IPS DF 6.9 (cell line): ENCODE data around the gene TEX19.

ENCODE experiments used
- DNase-seq: peaks from one replicate; pipeline ENCODE4 v3.0.0-alpha.2; 2013; ENCODE audit warnings: low read depth, low spot score
- H3K27ac ChIP-seq: one replicate; pipeline ENCODE4 v1.5.1; 2013; ENCODE audit warnings: low read length, control low read depth
- H3K27me3 ChIP-seq: 2 replicates; pipeline ENCODE4 v1.6.1; 2013; ENCODE audit warnings: mild to moderate bottlenecking, low read length; ENCODE audit not compliant: control insufficient read depth, insufficient read depth
- H3K36me3 ChIP-seq: 2 replicates; pipeline ENCODE4 v1.6.1; 2013; ENCODE audit warnings: low read length; ENCODE audit not compliant: control insufficient read depth, insufficient read depth
- H3K4me1 ChIP-seq: 2 replicates; pipeline ENCODE4 v1.6.1; 2013; ENCODE audit warnings: low read length; ENCODE audit not compliant: control insufficient read depth, insufficient read depth
- H3K4me3 ChIP-seq: 2 replicates; pipeline ENCODE4 v1.5.1; 2013; ENCODE audit warnings: mild to moderate bottlenecking, low read length
- H3K9me3 ChIP-seq: 2 replicates; pipeline ENCODE4 v1.6.1; 2013; ENCODE audit warnings: low read length, inconsistent platforms; ENCODE audit not compliant: control insufficient read depth, insufficient read depth
- WGBS: extraction: QIAGEN DNeasy Blood & Tissue Kit; methylation state at CpG from one replicate; pipeline ENCODE4 v1.1.7; 2013; ENCODE audit warnings: mixed read lengths, missing lambda C conversion rate; ENCODE audit not compliant: insufficient read length, insufficient coverage; 5-methylcytosine and 5-hydroxymethylcytosine counted together

The TEX19 gene

GRCh38 chr17:82316651-82317393 is 42.2 kb upstream of the TEX19 start:
- H3K4me1 ChIP-seq, result no peaks in the 10 kb centered on the region
- no peaks in the 10 kb centered on the region for H3K27me3 ChIP-seq
- no peaks in the 10 kb centered on the region for H3K9me3 ChIP-seq
- no peak for DNase-seq
- no peak overlapping the region for H3K27ac ChIP-seq
- WGBS, result no CpG with 5 or more reads among the region's 29 CpGs
- H3K36me3 ChIP-seq, result no peaks in the 10 kb centered on the region
- H3K4me3 ChIP-seq, result no peak overlapping the region

GRCh38 chr17:82317394-82318168 is 41.5 kb upstream of the TEX19 start, which contains the start of gene CD7:
Gene CD7 (minus strand): TSS chr17:82317608. CDS start chr17:82317495, 113 bp downstream.
- no peaks in the 10 kb centered on the region for H3K27me3 ChIP-seq
- H3K36me3 ChIP-seq, result no peaks in the 10 kb centered on the region
- H3K27ac ChIP-seq, result no peak within 1 kb of the TSS
- H3K4me3 ChIP-seq, result no peak within 1 kb of the TSS
- no peak for DNase-seq
- no peaks in the 10 kb centered on the region for H3K4me1 ChIP-seq
- WGBS, result no CpG with 5 or more reads among the region's 26 CpGs
- no peaks in the 10 kb centered on the region for H3K9me3 ChIP-seq

GRCh38 chr17:82318169-82318498 is 40.9 kb upstream of the TEX19 start:
- Histone ChIP-seq H3K4me1 (no peaks in the 10 kb centered on the region), H3K27me3 (no peaks in the 10 kb centered on the region), H3K27ac (no peak overlapping the region), H3K36me3 (no peaks in the 10 kb centered on the region), H3K4me3 (no peak overlapping the region), H3K9me3 (no peaks in the 10 kb centered on the region)
- WGBS, result no CpG with 5 or more reads among the region's 20 CpGs
- DNase-seq, result no peak

DNA sequence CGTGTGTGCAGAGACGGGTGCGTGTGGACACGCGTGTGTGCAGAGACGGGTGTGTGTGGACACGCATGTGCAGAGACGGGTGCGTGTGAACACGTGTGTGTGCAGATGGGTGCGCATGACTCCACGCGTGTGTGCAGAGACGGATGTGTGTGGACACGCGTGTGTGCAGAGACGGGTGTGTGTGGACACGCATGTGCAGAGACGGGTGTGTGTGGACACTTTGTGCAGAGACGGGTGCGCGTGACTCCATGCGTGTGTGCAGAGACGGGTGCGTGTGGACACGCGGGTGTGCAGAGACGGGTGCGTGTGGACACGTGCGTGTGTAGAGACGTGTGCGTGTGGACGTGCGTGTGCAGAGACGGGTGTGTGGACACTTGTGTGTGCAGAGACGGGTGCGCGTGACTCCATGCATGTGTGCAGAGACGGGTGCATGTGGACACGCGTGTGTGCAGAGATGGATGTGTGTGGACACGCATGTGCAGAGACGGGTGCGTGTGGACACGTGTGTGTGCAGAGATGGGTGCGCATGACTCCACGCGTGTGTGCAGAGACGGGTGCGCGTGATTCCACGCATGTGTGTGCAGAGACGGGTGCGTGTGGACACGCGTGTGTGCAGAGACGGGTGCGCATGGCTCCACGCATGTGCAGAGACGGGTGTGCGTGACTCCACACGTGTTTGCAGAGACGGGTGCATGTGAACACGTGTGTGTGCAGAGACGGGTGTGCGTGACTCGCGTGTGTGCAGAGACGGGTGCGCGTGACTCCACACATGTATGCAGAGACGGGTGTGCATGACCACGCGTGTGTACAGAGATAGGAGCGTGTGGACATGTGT is 40.1 kb upstream of the TEX19 start:
- Histone ChIP-seq H3K27ac (no peak overlapping the region), H3K4me1 (no peaks in the 10 kb centered on the region), H3K4me3 (no peak overlapping the region), H3K9me3 (no peaks in the 10 kb centered on the region), H3K36me3 (no peaks in the 10 kb centered on the region), H3K27me3 (no peaks in the 10 kb centered on the region)
- DNase-seq, result no peak
- WGBS, result no CpG with 5 or more reads among the region's 76 CpGs

GRCh38 chr17:82319619-82320062 is 39.4 kb upstream of the TEX19 start:
- WGBS, result no CpG with 5 or more reads among the region's 35 CpGs
- H3K9me3 ChIP-seq, result no peaks in the 10 kb centered on the region
- H3K27me3 ChIP-seq, result no peaks in the 10 kb centered on the region
- H3K36me3 ChIP-seq, result no peaks in the 10 kb centered on the region
- no peak overlapping the region for H3K27ac ChIP-seq
- no peak for DNase-seq
- H3K4me3 ChIP-seq, result no peak overlapping the region
- H3K4me1 ChIP-seq, result no peaks in the 10 kb centered on the region

GRCh38 chr17:82320140-82320840 is 38.8 kb upstream of the TEX19 start:
- WGBS, result no CpG with 5 or more reads among the region's 26 CpGs
- H3K9me3 ChIP-seq, result no peaks in the 10 kb centered on the region
- H3K27ac ChIP-seq, result no peak overlapping the region
- no peaks in the 10 kb centered on the region for H3K36me3 ChIP-seq
- no peaks in the 10 kb centered on the region for H3K27me3 ChIP-seq
- H3K4me1 ChIP-seq, result no peaks in the 10 kb centered on the region
- H3K4me3 ChIP-seq, result no peak overlapping the region
- no peak for DNase-seq

- H3K27ac ChIP-seq, result no peak overlapping the region
- H3K27me3 ChIP-seq, result no peaks in the 10 kb centered on the region
- H3K4me3 ChIP-seq, result no peak overlapping the region
- H3K9me3 ChIP-seq, result no peaks in the 10 kb centered on the region
- WGBS, result no CpG with 5 or more reads among the region's 65 CpGs
- no peaks in the 10 kb centered on the region for H3K36me3 ChIP-seq
- no peak for DNase-seq
- H3K4me1 ChIP-seq, result no peaks in the 10 kb centered on the region
Measured at GRCh38 chr17:82320956-82321927, 37.8 kb upstream of the TEX19 start.

GRCh38 chr17:82321947-82322466 is 37.0 kb upstream of the TEX19 start:
- Histone ChIP-seq H3K27ac (no peak overlapping the region), H3K4me3 (no peak overlapping the region), H3K27me3 (no peaks in the 10 kb centered on the region), H3K9me3 (no peaks in the 10 kb centered on the region), H3K4me1 (peaks cover 2% of the 10 kb centered on the region), H3K36me3 (no peaks in the 10 kb centered on the region)
- no CpG with 5 or more reads among the region's 21 CpGs for WGBS
- no peak for DNase-seq
